ENCODE measurements around the gene DDC.

- TF ChIP-seq CTCF (IDR thresholded peaks at IDR 0.05) (no peak), POLR2A (IDR thresholded peaks at IDR 0.05) (no peak)
Measured at GRCh38 chr7:50592940-50593339, 27.7 kb upstream of the DDC start.

All from esophagus squamous epithelium (tissue), 4 donors.